Bronchial epithelial cell (primary cell): ENCODE results near the gene TM9SF4. TPM values are rescaled to one million over a fixed set of nuclear protein-coding genes. Genes with fewer than 3 reads are reported as not detected.

Experiments
- DNase-seq: peaks from one replicate; pipeline ENCODE4 v3.0.0-alpha.2; 2010; ENCODE audit warnings: low read depth
- FAIRE-seq: peaks from 2 replicates; lab custom pipeline; 2011; peaks lifted over from hg19 to GRCh38; lab: Jason Lieb, UNC
- H3K27me3 ChIP-seq: 2 replicates; pipeline ENCODE4 v1.5.1; 2011; ENCODE audit warnings: low read length; ENCODE audit not compliant: control insufficient read depth, insufficient read depth
- H3K36me3 ChIP-seq: 2 replicates; pipeline ENCODE4 v1.5.1; 2011; ENCODE audit warnings: low read length; ENCODE audit not compliant: control insufficient read depth, insufficient read depth
- H3K4me3 ChIP-seq: 2 replicates; pipeline ENCODE4 v1.5.1; 2011; ENCODE audit warnings: mild to moderate bottlenecking, low read depth, low read length, control low read depth
- CTCF ChIP-seq: IDR thresholded peaks from 2 replicates; pipeline ENCODE4 v1.5.1; 2011; ENCODE audit warnings: mild to moderate bottlenecking, moderate library complexity, low read length, control low read depth, inconsistent platforms; ENCODE audit not compliant: insufficient read depth, severe bottlenecking
- total RNA-seq: library from RNA; depleted of rRNA; stranded (reverse); fragments of >200 nt; gene quantifications from 2 replicates; pipeline ENCODE4 v1.2.1, GENCODE V29; 2014

TM9SF4 gene
- total RNA-seq, 1 donor from 2014 or later, result 19.0 TPM

DNA sequence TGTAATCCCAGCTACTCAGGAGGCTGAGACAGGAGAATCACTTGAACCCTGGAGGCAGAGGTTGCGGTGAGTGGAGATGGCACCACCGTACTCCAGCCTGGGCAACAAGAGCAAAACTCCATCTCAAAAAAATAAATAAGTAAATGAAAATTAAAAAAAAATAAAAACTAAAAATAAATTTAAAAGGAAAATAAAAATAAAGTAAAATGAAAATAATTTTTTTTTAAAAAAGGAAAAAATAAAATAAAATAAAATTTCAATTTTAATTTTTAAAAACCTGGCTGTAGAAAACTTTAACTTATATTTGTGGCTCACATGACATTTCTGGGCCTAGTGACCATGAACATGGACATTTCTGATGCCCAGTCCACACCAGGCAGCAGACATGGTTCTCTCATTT lies 41.3 kb upstream of the TM9SF4 start:
- Histone ChIP-seq H3K36me3 (no peaks in the 10 kb centered on the region), H3K4me3 (no peak overlapping the region), H3K27me3 (peaks cover 4% of the 10 kb centered on the region)
- FAIRE-seq (no peak), DNase-seq (no peak)
- TF ChIP-seq CTCF, result no peak

DNA sequence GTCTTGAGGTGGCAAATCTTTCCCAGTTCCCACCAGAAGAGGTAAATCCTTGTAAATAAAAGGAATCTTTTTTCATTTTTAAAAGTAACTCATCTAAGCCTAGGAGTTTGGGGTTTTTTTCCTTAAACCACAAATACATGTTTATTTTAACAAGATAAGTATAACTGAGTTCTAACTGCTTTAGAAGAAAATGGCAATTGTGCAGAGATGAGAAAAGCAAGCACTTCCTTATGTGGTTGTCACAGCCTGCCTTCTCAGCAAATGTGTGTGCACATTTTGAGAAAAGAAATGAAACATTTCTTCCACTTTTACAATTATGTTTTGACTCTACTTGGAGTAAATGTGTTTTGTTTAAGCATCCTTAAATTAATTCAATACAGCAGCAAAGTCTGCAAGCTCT lies 39.8 kb upstream of the TM9SF4 start:
- FAIRE-seq (no peak), DNase-seq (no peak)
- H3K36me3 ChIP-seq, result no peaks in the 10 kb centered on the region
- TF ChIP-seq CTCF, result no peak
- no peak overlapping the region for H3K4me3 ChIP-seq
- H3K27me3 ChIP-seq, result peaks cover 3% of the 10 kb centered on the region

DNA sequence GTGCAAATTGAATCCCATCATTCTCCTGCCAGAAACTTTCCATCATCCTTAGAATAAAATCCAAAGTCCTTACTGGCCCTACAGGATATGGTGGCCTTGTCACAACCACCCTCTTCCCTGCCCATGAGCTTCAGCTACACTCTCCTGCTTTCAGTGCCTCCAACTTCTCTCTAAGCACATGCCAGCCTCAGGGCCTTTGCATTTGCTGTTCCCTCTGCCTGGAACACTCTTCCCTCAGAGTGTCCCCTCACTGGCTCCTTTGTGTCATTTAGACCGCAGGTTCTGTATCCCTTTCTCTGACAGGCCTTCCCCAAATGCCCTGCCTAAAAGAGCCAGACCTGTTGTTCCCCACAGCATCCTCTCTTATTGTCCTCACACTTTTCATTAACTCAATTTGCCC lies 39.2 kb upstream of the TM9SF4 start:
- no peaks in the 10 kb centered on the region for H3K36me3 ChIP-seq
- FAIRE-seq, result no peak
- no peak for DNase-seq
- TF ChIP-seq CTCF, result no peak
- H3K4me3 ChIP-seq, result no peak overlapping the region
- H3K27me3 ChIP-seq, result peaks cover 5% of the 10 kb centered on the region

- H3K4me3 ChIP-seq, result no peak overlapping the region
- no peak for DNase-seq
- no peaks in the 10 kb centered on the region for H3K36me3 ChIP-seq
- TF ChIP-seq CTCF, result no peak
- FAIRE-seq, result no peak
- peaks cover 4% of the 10 kb centered on the region for H3K27me3 ChIP-seq
Observed at GRCh38 chr20:32070690-32071213, 38.8 kb upstream of the TM9SF4 start.

GRCh38 chr20:32071395-32072167 lies 37.9 kb upstream of the TM9SF4 start:
- peaks cover 2% of the 10 kb centered on the region for H3K27me3 ChIP-seq
- FAIRE-seq (no peak), DNase-seq (no peak)
- no peak for TF ChIP-seq CTCF
- no peaks in the 10 kb centered on the region for H3K36me3 ChIP-seq
- no peak overlapping the region for H3K4me3 ChIP-seq

DNA sequence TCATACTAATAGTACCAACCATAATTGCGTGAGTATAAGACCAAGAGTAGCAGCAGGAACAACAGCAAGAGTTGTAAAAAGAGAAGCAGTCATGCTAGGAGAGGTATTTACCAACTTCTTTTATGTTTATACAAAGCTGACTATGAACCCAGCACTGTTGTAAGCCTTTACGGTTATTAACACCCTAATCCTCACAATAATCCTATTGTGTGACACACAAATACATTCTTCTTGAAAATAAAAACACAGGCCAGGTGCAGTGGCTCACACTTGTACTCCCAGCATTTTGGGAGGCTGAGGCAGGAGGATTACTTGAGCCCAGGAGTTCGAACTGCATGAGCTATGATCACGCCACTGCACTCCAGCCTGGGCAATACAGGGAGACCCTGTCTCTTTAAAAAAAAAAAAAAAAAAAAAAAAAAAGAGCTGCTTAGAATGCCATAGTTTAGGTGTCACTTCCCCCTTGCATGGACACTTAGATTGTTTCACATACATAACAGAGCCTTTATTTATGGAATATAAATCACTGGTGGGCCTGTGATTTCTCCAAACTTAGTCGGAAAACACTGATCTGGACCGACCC lies 37.3 kb upstream of the TM9SF4 start:
- TF ChIP-seq CTCF, result no peak
- H3K27me3 ChIP-seq, result peaks cover 2% of the 10 kb centered on the region
- FAIRE-seq, result no peak

More for the DNA sequence above, 37.3 kb upstream of the TM9SF4 start:
- Histone ChIP-seq H3K4me3 (no peak overlapping the region), H3K36me3 (no peaks in the 10 kb centered on the region)
- no peak for DNase-seq
